ENCODE results near the gene FAM72B. TPM values are rescaled to one million over a fixed set of nuclear protein-coding genes. Genes with fewer than 3 reads are reported as not detected.
"Not testable (repeated sequence)": the region's sequence is repeated elsewhere in the genome, so short reads cannot be mapped to it uniquely, and the experiment has no call there.

FAM72B gene
- under 1 TPM; 0.27 to 0.42 TPM for total RNA-seq

DNA sequence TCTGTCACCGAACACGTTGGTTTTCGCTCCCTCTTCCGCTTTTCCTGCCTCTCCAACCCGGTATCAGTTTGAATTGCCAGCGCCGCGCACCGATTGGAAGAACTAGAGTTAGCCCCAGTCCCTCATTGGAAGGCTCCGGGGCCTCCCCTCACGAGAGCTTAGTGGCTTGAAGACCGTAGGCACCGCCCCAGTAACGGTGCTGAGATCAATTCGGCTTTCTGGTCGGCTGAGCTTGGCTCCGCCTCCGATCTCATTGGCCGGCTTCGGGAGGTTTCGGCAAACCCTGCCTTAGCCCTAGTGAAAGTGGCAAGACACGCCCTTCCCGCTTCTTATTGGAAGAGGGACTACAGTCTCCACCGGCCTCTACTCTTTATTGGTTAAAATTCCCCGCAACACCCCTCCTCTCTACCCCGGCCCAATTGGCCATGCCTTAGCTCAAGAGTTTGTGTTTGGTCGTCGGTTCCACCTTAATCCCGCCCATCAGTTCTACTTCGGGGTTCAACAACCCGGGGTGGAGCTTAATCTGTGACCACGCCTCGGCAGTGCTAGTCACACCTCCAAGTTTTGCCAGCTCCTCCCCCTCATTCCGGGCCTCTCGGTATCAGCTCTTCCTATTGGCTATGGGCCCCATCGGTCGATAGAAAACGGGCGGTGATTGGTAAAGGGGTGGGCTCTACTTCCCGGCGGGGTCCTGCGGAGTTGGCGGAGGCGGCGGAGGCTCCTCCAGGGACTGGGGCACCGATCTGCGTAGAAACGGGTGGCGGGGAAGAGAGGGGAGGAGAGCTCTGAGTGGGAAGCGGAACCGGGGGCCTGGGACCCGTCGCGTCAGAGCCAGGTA lies at the start of gene FAM72B, which contains the start of gene SRGAP2C:
Gene FAM72B, minus strand, starts transcription at position 51 of the 838 bp plus-strand sequence. CDS start 851 bp downstream, outside the sequence.
Gene SRGAP2C, plus strand, starts transcription at position 686 of the 838 bp plus-strand sequence. CDS start 2,472 bp downstream, outside the sequence.
- H3K27ac ChIP-seq, result peak within 1 kb of the TSS; percentile 69 to 73
- ATAC-seq (ENCODE audit: insufficient number of reproducible peaks, low FRiP score, low read depth) (peak; percentile 99), DNase-seq (ENCODE audit: low spot score) (peak; percentile 96)
- H3K36me3 ChIP-seq; H3K9me3 ChIP-seq; H3K4me1 ChIP-seq (ENCODE audit: control insufficient read depth in 1 of 2, low read depth in 2 of 2); H3K27me3 ChIP-seq (replicated peaks; ENCODE audit: insufficient read depth): not testable (repeated sequence)
- H3K4me3 ChIP-seq, result peak within 1 kb of the TSS; percentile 70

GRCh38 chr1:121232445-121233125 lies 48.4 kb upstream of the FAM72B start:
- DNase-seq (ENCODE audit: low spot score); H3K9me3 ChIP-seq; H3K27ac ChIP-seq; H3K36me3 ChIP-seq; H3K27me3 ChIP-seq (replicated peaks; ENCODE audit: insufficient read depth); ATAC-seq (ENCODE audit: insufficient number of reproducible peaks, low FRiP score, low read depth); H3K4me1 ChIP-seq (ENCODE audit: control insufficient read depth in 1 of 2, low read depth in 2 of 2); H3K4me3 ChIP-seq: not testable (repeated sequence)

DNA sequence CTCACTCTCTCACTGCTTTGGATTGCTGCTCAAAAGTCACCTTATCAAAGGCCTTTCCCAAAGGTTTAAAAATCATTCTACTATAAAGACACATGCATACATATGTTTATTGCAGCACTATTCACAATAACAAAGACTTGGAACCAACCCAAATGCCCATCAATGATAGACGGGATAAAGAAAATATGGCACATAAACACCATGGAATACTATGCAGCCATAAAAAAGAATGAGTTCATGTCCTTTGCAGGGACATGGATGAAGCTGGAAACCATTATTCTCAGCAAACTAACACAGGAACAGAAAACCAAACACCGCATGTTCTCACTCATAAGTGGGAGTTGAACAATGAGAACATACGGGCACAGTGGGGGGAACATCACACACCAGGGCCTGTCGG lies 46.5 kb upstream of the FAM72B start:
- not testable (repeated sequence) for H3K4me3 ChIP-seq; ATAC-seq (ENCODE audit: insufficient number of reproducible peaks, low FRiP score, low read depth); H3K27me3 ChIP-seq (replicated peaks; ENCODE audit: insufficient read depth); DNase-seq (ENCODE audit: low spot score); H3K27ac ChIP-seq; H3K4me1 ChIP-seq (ENCODE audit: control insufficient read depth in 1 of 2, low read depth in 2 of 2); H3K36me3 ChIP-seq; H3K9me3 ChIP-seq

GRCh38 chr1:121227544-121228330 lies 43.6 kb upstream of the FAM72B start:
- not testable (repeated sequence) for H3K27me3 ChIP-seq (replicated peaks; ENCODE audit: insufficient read depth); H3K36me3 ChIP-seq; H3K9me3 ChIP-seq; H3K27ac ChIP-seq; DNase-seq (ENCODE audit: low spot score); H3K4me1 ChIP-seq (ENCODE audit: control insufficient read depth in 1 of 2, low read depth in 2 of 2); ATAC-seq (ENCODE audit: insufficient number of reproducible peaks, low FRiP score, low read depth); H3K4me3 ChIP-seq

DNA sequence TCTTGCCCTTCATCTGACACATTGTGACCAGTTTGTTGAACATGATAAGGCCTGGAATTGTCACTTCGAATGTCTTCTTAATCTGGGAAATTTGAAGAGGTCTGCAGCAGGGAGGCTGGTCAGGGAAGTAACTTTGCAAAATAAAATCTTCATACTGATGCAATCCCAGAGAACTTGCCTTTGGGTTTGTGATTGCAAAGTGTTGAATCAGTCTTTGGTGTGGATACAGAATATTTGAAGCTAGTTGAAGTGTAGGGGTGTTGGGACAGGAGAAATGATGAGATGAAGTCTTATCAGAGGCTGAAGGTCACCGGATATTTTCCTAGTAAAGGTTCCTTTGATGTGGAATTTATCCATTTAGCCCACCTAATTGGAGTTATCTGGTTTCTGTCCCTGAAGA lies 42.8 kb upstream of the FAM72B start:
- H3K27ac ChIP-seq; H3K4me3 ChIP-seq; DNase-seq (ENCODE audit: low spot score); ATAC-seq (ENCODE audit: insufficient number of reproducible peaks, low FRiP score, low read depth); H3K27me3 ChIP-seq (replicated peaks; ENCODE audit: insufficient read depth); H3K9me3 ChIP-seq; H3K4me1 ChIP-seq (ENCODE audit: control insufficient read depth in 1 of 2, low read depth in 2 of 2); H3K36me3 ChIP-seq: not testable (repeated sequence)

DNA sequence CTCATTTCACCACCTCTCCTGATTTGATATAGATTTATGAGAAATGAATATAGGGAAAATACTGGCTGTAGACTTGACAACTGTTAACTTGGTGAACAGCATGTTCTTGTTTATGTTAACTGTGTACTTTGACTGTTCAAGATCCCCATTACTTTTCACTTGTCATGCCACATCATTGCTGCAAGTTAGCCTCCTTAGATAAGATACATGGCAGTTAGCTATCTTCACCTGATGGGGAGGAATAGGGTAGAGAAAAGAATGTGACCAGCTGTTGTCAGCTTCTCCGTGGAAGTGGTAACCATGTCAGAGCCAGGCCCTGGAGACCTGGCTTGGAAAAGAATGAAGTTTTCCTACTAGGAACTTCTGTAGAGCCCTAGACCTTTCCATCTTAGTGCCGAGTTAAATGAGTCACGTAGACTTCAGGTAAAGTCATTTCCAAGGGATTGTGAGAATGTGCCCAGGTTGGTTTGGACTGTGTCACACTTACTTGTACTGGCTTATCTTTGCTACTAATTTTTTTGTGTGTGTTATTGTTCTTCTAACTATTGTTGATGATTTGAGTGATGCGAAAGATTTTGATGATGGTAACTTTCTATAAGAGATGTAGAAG lies 42.3 kb upstream of the FAM72B start:
- H3K36me3 ChIP-seq; ATAC-seq (ENCODE audit: insufficient number of reproducible peaks, low FRiP score, low read depth); H3K27me3 ChIP-seq (replicated peaks; ENCODE audit: insufficient read depth); H3K9me3 ChIP-seq; H3K27ac ChIP-seq; H3K4me3 ChIP-seq; DNase-seq (ENCODE audit: low spot score); H3K4me1 ChIP-seq (ENCODE audit: control insufficient read depth in 1 of 2, low read depth in 2 of 2): not testable (repeated sequence)

DNA sequence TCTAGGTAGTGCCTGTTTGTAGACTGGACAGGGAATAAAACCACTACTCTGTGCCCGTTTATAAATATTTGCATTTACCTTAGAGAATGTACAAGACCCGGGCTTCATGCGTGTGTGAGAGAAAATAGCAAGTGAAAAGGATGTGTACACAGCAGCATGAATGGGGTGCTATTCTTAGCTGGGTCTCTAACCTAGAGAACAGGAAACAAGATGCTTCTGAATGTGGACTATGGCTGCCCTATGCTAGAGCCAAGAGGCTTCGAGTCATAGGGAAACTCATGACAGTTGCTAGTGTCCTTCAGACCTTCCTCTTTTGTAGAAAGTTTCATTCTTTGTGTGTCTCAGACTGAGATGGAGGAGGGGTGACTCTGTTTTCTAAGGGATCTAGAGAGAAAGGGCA lies 40.6 kb upstream of the FAM72B start:
- DNase-seq (ENCODE audit: low spot score); ATAC-seq (ENCODE audit: insufficient number of reproducible peaks, low FRiP score, low read depth); H3K9me3 ChIP-seq; H3K4me3 ChIP-seq; H3K4me1 ChIP-seq (ENCODE audit: control insufficient read depth in 1 of 2, low read depth in 2 of 2); H3K36me3 ChIP-seq; H3K27ac ChIP-seq; H3K27me3 ChIP-seq (replicated peaks; ENCODE audit: insufficient read depth): not testable (repeated sequence)

DNA sequence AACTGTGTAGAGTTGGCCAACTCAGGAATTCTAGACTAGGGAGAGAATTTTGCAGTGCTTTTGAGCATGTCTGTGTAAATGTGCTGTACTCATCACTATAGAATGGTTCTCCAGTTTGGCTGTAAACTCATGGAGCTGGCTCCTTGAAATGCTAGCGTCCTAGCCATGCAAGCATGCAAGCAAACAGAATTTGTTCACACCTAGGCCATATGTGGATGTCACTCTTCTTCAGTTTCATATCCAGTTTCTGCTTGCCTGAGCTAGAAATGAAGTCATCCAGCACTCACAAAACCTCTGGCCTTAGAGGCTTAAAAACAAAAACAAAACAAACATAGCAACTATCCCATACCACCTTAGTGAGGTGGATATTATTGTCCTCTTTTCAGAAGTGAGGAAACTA lies 37.6 kb upstream of the FAM72B start:
- ATAC-seq (ENCODE audit: insufficient number of reproducible peaks, low FRiP score, low read depth); H3K4me1 ChIP-seq (ENCODE audit: control insufficient read depth in 1 of 2, low read depth in 2 of 2); H3K27ac ChIP-seq; H3K4me3 ChIP-seq; DNase-seq (ENCODE audit: low spot score); H3K36me3 ChIP-seq; H3K9me3 ChIP-seq; H3K27me3 ChIP-seq (replicated peaks; ENCODE audit: insufficient read depth): not testable (repeated sequence)

GRCh38 chr1:121216676-121217075 lies 32.5 kb upstream of the FAM72B start:
- ATAC-seq (ENCODE audit: insufficient number of reproducible peaks, low FRiP score, low read depth); H3K9me3 ChIP-seq; H3K27me3 ChIP-seq (replicated peaks; ENCODE audit: insufficient read depth); H3K36me3 ChIP-seq; H3K4me3 ChIP-seq; H3K27ac ChIP-seq; DNase-seq (ENCODE audit: low spot score); H3K4me1 ChIP-seq (ENCODE audit: control insufficient read depth in 1 of 2, low read depth in 2 of 2): not testable (repeated sequence)

GRCh38 chr1:121215699-121216417 lies 31.7 kb upstream of the FAM72B start:
- not testable (repeated sequence) for H3K4me3 ChIP-seq; DNase-seq (ENCODE audit: low spot score); H3K4me1 ChIP-seq (ENCODE audit: control insufficient read depth in 1 of 2, low read depth in 2 of 2); H3K27ac ChIP-seq; H3K36me3 ChIP-seq; H3K9me3 ChIP-seq; ATAC-seq (ENCODE audit: insufficient number of reproducible peaks, low FRiP score, low read depth); H3K27me3 ChIP-seq (replicated peaks; ENCODE audit: insufficient read depth)

GRCh38 chr1:121214544-121215156 lies 30.5 kb upstream of the FAM72B start:
- ATAC-seq (ENCODE audit: insufficient number of reproducible peaks, low FRiP score, low read depth); H3K4me3 ChIP-seq; H3K9me3 ChIP-seq; H3K36me3 ChIP-seq; H3K4me1 ChIP-seq (ENCODE audit: control insufficient read depth in 1 of 2, low read depth in 2 of 2); DNase-seq (ENCODE audit: low spot score); H3K27me3 ChIP-seq (replicated peaks; ENCODE audit: insufficient read depth); H3K27ac ChIP-seq: not testable (repeated sequence)
